Stimulated activated CD8-positive, alpha-beta memory T cell treated with anti-CD3 and anti-CD28 coated beads, Interleukin-7, amount 100 ng/mL, for 48 hours (primary cell): ENCODE measurements around the gene NOL4.

ENCODE experiments used
- DNase-seq, 2 donors: peaks; one replicate each; pipeline ENCODE4 v3.0.0-alpha.2; 2020; ENCODE audit warnings: low read depth in 1 of 2; ENCODE audit errors: extremely low read depth in 1 of 2

NOL4 gene

DNA sequence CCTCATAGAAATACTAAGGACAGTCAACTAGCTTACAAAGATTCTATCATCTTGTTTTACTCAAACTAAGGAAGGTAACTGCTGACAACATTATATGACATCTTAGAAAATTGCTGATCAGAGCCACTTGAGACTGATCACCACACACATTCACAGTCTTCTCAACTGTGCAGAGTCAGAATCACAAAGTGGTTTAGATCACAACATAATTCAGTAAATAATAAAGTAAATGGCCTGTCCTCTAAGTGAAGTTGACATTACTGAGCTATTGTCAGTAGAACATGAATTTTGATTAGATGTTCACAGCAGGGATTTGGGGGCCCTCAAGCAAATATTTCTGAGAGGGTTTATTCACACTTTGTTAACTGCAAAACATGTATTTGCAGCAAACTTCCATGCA, 28.5 kb downstream of the NOL4 start:
- DNase-seq, result no peak

GRCh38 chr18:34194239-34194638, 30.5 kb downstream of the NOL4 start:
- no peak for DNase-seq

DNA sequence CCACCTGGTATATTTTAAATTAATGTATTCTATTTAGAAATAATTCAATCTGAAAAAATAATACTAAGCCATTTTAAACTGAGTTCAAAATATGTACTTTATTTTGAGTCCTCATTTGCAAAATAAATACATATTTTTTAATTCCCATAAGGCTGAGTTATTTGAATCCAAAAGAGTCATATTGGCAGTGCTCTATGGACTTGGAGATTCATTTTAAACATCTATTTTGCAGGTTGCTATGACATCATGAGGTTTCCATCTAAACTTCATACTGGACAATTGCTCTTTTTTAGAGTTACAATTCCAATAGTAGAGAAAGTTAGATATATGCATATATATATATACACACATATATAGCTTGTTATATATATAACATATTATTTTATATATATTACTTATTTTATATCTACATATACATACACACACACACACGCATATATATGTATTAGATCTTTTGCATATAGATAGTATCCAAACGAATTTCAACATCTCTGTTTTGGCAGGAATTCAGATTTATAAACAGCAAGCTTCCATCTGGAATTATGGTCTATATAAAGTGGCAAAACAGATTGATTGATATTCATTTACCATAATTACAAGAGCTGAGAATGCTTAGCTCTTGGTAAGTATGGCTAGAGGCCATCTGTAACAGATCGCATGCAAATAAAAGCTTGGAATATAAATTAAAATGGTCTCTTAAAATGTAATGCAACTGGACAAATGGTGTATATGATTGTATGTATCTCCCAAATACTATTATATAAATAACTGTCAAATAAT, 34.9 kb downstream of the NOL4 start:
- DNase-seq, result no peak
